Daoy (cell line): Measurements from ENCODE around the gene GJA5. TPM values are rescaled to one million over a fixed set of nuclear protein-coding genes. Genes with fewer than 3 reads are reported as not detected.

Source experiments
- DNase-seq: peaks from one replicate; pipeline ENCODE4 v3.0.0-alpha.2; 2015; ENCODE audit warnings: low read depth
- total RNA-seq: library from RNA; depleted of rRNA; stranded (reverse); fragments of >200 nt; shearing (Covaris generic); gene quantifications from 2 replicates; pipeline ENCODE4 v1.2.3, GENCODE V29; 2014; rRNA removed

GJA5 gene
- total RNA-seq = not detected in 2 replicates

DNA sequence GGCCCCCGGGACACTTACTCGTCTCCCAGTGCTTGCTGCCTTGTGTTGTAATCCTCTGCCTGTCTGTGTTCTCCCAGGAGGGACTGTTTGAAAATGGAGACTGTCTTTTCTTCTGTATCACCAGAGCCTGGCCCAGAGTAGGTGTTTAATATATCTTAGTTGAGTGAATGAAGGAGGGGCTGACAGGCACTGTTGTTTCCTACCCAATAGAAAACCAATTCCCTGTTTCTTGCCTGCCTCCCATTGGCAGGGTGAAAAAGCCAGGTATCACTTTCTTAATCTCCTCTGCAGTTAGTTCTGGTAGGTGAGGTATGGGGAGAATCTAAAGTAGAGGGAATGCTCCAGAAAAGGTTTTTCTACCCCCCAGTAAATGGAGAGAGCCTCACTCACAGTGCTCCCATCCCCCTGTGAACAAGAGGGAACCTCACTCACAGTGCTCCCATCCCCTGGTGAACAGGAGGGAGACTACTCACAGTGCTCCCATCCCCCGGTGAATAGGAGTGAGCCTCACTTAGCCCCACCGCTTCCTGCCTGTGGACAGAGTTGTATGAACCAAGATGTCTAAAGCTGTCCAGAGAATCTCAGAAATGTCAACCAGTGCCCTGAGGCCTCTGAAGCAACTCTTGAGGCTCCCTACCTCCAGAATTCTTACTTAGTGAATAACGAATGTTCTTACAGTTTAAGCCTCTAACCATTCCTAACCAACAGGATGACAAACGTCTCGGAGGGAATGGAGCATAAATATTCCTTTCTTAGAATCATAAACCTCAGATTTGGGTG is at the start of gene GJA5:
Gene GJA5, minus strand, starts transcription at position 122 of the 780 bp plus-strand sequence. CDS start 1,364 bp downstream, outside the sequence.
- no peak for DNase-seq

- no peak for DNase-seq
These were observed 48.8 kb upstream of the GJA5 start for GRCh38 chr1:147809236-147809635.

- no peak for DNase-seq
These were observed 47.6 kb upstream of the GJA5 start for GRCh38 chr1:147808025-147808424.

GRCh38 chr1:147807405-147807804 is 47.0 kb upstream of the GJA5 start:
- DNase-seq = no peak

DNA sequence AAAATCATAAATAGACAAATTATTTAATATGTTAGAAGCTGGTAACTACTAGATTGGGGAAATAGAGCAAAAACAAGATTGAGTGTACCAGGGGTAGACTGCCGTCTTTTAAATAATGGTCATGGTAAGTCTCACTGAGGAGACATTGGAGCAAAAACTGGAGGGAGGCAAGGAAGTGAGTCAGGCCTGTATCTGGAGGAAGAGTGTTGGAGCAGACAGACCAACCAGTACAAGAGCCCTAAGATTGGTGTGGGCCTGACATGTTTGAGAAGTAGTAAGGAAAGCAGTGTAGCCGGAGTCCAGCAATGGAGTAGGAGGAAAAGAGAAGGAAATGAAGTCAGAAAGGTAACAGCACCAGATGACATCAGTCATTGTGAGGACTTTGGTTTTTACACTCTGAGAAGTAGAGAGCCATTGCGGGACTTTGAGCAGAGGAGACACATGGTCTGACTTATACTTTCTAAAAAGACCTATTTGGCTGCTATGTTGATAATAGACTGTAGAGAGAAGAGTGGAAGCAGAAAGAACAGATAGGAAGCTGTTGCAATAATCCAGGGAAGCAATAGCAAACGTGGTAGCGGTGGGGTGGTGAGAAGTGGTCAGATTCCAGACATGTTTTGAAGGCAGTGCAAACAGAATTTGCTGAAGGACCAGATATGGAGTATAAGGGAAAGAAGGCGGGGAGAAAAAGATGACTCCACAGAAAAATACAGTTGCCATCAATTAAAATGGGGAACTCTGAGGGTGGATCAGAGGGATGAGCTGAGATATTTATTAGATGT is 44.7 kb upstream of the GJA5 start:
- DNase-seq = no peak

DNA sequence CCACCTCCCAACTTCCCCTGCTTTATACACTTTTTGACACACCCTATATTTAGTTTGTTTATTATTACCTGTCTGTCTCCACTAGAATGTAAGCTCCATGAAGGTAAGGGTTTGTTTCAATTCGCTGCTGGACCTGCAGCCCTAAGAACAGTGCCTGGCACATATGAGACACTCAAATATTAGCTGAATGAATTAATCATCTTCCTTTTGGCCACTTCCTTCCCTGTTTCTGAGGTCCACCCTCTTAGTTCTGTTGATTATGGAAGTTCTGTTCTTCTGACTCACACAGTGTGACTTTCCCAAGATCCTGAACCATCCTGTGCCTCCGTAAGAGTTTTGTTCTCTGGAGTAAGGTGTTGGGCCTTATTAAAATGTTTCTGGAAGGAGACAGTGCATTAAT is 40.4 kb upstream of the GJA5 start:
- DNase-seq = no peak

- no peak for DNase-seq
These were observed 38.3 kb upstream of the GJA5 start for GRCh38 chr1:147798731-147799130.

DNA sequence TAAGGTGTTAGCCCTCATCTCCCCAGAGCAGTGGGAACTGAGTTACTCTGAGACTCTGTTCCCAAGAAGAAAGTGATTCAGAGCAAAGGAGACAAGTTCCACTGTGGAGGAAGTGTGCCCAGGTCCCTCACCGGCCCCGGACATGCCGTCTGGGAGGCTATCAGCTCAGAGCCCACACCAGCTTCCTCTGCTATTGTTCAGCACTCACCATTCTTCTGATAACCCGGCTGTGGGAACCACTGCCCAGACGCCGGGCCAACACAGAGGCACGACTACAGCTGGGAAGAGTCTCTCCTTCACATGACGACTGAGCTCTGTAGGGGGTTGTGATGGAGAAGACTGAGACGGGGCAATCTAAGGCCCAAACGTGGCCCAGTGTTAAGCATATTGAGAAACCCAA is 34.2 kb upstream of the GJA5 start:
- DNase-seq = no peak

- no peak for DNase-seq
These were observed 31.5 kb upstream of the GJA5 start for GRCh38 chr1:147791876-147792275.

DNA sequence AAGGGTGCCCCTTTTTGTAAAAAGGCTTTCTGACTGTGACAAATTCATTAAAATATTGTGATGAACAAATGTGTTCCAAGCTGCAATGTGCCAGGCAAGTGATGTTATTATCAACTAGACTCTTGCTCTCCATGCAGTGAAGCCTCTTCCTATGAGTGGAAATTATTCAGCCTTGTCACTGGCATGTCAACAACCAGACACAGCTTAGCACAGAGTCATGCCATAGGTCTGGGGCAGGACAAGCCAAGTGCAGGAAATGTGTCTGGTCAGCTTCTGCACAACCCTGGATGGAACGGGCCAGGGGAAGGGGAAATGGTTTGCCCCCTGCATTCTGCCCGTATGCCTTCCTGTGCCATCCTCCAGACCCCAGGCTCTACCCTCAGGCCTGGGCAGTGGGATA is 27.4 kb upstream of the GJA5 start:
- no peak for DNase-seq

- DNase-seq = no peak
These were observed 26.1 kb upstream of the GJA5 start for GRCh38 chr1:147786536-147786935.

DNA sequence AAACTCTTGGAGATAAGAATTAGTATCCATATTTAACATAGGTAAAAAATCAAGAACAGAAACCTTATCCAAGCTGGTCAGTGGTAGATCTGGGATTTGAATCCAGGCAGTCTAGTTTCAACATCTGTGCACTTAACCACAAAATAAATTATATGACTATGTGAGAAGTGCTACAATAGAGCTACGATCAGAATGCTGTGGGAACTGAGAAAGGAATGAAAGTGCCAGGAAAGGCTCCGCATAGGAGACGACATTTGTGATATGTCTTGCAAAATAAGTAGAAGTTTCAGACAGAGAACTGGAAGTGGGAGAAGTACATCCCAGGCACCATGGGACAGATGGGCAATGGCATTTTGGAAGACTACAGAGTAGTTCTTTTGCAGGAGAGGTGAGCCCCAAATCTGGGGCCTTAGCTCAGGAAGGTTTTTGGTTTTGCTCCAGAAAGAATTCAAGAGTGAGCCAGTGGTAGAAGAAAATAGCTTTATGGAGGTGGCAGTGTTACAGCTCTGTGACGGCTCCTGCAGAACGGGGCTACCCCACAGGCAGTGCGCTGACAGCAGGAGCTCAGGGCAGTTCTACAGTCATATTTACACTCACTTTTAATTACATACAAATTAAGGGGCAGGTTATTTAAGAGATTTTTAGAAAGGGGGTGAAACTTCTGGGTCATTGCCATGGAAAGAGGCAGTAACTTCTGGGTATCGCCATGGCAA is 25.5 kb upstream of the GJA5 start:
- no peak for DNase-seq

GRCh38 chr1:147784941-147785340 is 24.5 kb upstream of the GJA5 start:
- DNase-seq = no peak

GRCh38 chr1:147781056-147781471 is 20.7 kb upstream of the GJA5 start:
- peak; percentile 25 for DNase-seq

- DNase-seq = no peak
These were observed 17.3 kb upstream of the GJA5 start for GRCh38 chr1:147777694-147778093.

GRCh38 chr1:147773215-147773715 is 12.9 kb upstream of the GJA5 start:
- DNase-seq = no peak

DNA sequence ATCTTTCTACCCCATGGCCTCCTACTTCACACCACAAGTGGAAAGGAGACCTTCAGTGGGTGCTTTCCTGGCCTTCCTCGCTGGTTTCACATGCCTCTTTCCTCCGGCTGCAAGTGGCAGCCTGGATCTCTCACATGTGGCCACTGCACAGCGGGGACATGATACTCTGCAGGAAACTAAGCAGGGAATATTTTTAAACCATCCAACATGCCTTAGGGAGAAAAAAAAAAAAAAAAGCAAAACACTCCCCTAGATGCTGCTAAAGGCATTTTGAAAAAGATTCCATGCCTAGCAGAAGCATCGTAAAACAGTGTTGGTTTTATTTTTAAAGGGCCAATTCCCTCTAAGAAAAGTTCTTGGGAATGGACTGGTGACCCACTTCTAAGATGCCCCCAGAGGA is 12.2 kb upstream of the GJA5 start:
- no peak for DNase-seq

DNA sequence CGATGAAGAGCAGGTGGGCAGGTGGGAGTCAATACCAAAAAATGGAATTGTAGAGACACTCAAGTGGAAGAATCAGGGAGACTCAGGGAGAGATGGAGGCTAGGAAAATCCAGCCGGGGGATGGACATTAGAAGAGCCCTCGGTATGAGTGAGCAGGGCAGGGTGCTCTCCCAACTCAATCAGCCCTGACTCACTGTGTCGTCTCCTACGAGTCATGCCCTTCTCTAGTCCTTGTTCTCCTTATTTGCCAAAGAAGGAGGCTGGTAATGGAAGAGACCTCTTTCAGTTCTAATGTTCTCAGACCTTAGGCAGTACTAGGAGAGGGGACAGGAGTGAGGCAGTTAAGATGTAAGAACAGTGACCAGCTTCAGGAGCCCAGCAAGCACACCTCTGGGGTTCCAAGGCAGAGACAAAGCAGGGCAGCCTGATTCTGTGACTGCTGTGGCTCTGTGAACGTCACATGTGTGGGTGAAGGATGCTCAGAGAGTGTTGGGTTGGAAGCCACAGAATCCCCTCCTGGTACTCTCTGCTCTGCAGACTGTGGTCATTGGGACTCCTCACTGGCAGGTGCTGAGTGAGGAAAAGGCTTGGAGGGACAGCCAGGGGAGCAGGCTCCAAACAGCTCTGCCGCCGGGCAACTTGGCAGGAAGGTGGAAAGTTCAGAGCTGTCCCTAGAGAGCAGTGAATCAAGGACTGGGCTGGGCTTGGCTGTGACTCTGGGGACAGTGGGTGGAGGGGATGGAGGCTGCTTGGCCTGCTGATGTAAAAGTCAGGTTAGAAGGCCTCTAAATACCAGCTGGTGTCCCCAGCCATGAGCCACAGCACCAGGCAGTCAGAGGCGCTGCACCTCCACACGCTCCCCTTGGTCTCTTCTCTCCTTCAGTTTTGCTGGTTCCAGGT is 11.1 kb upstream of the GJA5 start:
- DNase-seq = peak; percentile 35

- no peak for DNase-seq
These were observed 8.7 kb upstream of the GJA5 start for GRCh38 chr1:147769106-147769505.

- no peak for DNase-seq
These were observed 8.2 kb upstream of the GJA5 start for GRCh38 chr1:147768582-147768981.

- no peak for DNase-seq
These were observed 7.7 kb upstream of the GJA5 start for GRCh38 chr1:147768101-147768500.
